Activated T-cell treated with anti-CD3 and anti-CD28 coated beads, Interleukin-2, amount 50 U/mL, for 24 hours (primary cell): Measurements from ENCODE around the gene OR52I2.

Experiments used
- DNase-seq: peaks from one replicate; pipeline ENCODE4 v3.0.0-alpha.2; 2020
- H3K27ac Mint-ChIP-seq: 2 replicates; pipeline ENCODE4 v1.8.0; 2020; ENCODE audit warnings: mild to moderate bottlenecking, mixed read lengths
- H3K27me3 Mint-ChIP-seq: 2 replicates; pipeline ENCODE4 v1.8.0; 2020; ENCODE audit warnings: mixed read lengths
- H3K36me3 Mint-ChIP-seq: 2 replicates; pipeline ENCODE4 v1.8.0; 2020; ENCODE audit warnings: low read depth, mixed read lengths
- H3K4me1 Mint-ChIP-seq: 2 replicates; pipeline ENCODE4 v1.8.0; 2020; ENCODE audit warnings: low read depth, mixed read lengths
- H3K4me3 Mint-ChIP-seq: 2 replicates; pipeline ENCODE4 v1.8.0; 2020; ENCODE audit warnings: mild to moderate bottlenecking, moderate library complexity, mixed read lengths
- H3K9me3 Mint-ChIP-seq: 2 replicates; pipeline ENCODE4 v1.8.0; 2020; ENCODE audit warnings: mixed read lengths

OR52I2 gene

DNA sequence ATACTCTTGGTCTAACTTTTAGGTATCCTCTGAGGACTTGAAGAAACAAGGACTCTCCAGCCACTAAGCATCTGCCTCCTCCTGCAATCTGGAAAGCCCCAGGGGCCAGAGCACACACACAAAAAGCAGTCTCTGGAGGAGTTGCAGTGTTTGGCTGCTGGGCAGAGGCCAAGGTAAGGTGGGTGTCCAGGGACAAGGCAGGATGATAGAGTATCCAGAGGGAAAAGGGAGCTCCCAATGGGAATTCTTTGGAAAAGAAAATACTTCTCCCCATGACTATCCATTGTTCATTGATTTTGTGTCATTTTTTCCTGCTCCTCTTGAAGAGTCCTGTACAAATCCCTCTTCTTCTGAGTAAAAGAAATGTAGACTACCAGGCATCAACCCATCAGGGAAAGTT is at the start of gene OR52I2:
Gene OR52I2 (plus strand): TSS at position 301 of the 400 bp plus-strand sequence.
- no peaks in the 10 kb centered on the region for H3K4me1 Mint-ChIP-seq
- no peaks in the 10 kb centered on the region for H3K9me3 Mint-ChIP-seq
- H3K36me3 Mint-ChIP-seq, result no peaks in the 10 kb centered on the region
- H3K27ac Mint-ChIP-seq, result no peak within 1 kb of the TSS
- no peak within 1 kb of the TSS for H3K4me3 Mint-ChIP-seq
- DNase-seq, result no peak
- peaks cover 49% of the 10 kb centered on the region for H3K27me3 Mint-ChIP-seq

DNA sequence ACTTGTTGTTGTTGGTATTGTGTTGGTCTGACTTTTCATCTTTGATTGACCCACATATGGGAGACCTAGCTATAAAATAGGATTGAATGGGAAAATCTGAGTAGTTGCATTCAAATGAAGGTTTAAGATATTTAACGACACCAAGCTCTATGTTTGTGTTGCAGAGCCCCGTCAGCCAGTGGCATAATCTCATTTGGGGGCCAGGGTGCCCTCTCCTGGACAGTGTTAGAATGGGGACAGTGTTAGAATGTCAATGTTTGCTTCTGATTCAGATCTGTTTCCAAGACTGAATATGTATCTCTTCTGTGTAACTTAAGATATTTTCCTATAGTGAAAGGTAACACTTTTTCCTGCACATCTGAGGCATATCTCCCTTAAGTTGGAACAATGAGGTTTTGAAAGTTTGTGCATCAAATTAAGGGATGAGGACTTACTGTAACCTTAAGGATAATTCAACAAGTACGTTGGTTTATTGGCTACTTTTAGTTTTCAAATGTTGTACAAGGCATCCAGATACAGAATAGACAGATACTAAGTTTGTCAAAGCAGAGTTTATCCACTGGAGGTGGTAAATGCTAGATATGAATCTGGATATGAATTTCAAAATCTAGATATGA is 41.8 kb upstream of the OR52I2 start:
- no peak overlapping the region for H3K27ac Mint-ChIP-seq
- no peaks in the 10 kb centered on the region for H3K36me3 Mint-ChIP-seq
- no peaks in the 10 kb centered on the region for H3K4me1 Mint-ChIP-seq
- H3K4me3 Mint-ChIP-seq, result no peak overlapping the region
- peak; percentile 66 for DNase-seq
- H3K27me3 Mint-ChIP-seq, result peaks cover 35% of the 10 kb centered on the region
- no peaks in the 10 kb centered on the region for H3K9me3 Mint-ChIP-seq

DNA sequence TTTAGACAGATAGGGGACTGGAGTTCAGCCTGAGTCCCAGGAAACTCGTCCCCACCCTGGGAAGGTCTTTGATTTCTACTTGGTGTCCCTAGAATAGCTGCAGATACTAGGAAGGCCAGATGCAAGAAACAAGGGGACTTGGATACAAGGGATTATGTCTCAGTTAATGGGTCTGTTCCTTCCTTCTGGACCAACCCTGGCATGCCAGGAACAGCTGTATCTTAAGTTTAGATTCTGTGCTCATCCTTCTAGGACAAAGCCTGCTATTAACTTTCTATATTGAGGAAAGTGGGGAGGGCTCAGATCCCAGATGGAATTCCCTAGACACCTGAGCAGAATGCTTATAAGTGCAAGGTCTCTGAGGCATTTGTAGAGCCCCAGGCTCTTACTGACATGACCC is 40.5 kb upstream of the OR52I2 start:
- Mint-ChIP-seq H3K4me3 (no peak overlapping the region), H3K4me1 (no peaks in the 10 kb centered on the region), H3K27me3 (peaks cover 26% of the 10 kb centered on the region), H3K27ac (no peak overlapping the region), H3K36me3 (no peaks in the 10 kb centered on the region), H3K9me3 (no peaks in the 10 kb centered on the region)
- DNase-seq, result no peak

DNA sequence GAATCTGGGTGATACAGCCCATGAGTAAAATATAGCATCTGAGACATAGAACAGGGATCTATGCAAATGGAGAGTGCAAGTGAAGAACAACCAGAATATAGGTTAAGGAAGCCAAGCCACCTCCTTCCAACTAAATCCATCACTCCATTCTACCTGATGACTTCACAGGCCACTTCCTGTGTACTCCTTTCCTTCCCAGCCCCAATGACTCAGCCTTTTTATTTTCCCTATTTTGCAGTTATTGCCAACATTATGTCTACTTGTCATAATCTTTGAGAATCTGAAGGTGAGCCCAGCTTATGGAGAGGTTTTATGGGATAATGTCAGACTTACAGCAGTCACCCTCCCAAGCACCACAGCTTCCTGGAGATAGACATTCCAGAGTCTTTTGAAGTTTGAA is 38.0 kb upstream of the OR52I2 start:
- no peaks in the 10 kb centered on the region for H3K9me3 Mint-ChIP-seq
- no peak for DNase-seq

DNA sequence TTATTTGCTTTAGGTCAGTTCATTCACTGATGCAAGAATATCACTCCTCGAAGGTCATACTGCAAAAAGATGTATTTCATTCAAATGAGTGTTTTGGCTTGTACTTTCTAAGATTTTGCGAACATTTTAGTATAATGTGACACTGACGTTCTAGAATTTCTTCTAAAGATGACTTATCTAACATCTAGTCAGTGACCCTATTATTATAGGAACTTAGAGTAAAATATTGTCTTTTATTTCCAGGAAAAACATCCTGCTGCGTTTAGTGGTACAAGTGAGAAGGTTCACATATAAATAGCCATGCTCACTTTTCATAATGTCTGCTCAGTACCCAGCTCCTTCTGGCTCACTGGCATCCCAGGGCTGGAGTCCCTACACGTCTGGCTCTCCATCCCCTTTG is 36.7 kb upstream of the OR52I2 start, which contains the start of gene OR52M1:
Gene OR52M1 (plus strand): TSS at position 301 of the 400 bp plus-strand sequence. CDS start 0 bp downstream, at position 301.
- no peaks in the 10 kb centered on the region for H3K4me1 Mint-ChIP-seq
- H3K36me3 Mint-ChIP-seq, result no peaks in the 10 kb centered on the region
- no peak for DNase-seq
- no peaks in the 10 kb centered on the region for H3K9me3 Mint-ChIP-seq
- no peak within 1 kb of the TSS for H3K27ac Mint-ChIP-seq
- peaks cover 16% of the 10 kb centered on the region for H3K27me3 Mint-ChIP-seq
- no peak within 1 kb of the TSS for H3K4me3 Mint-ChIP-seq

More for the DNA sequence above, 38.0 kb upstream of the OR52I2 start:
- H3K4me1 Mint-ChIP-seq, result no peaks in the 10 kb centered on the region
- H3K27me3 Mint-ChIP-seq, result peaks cover 18% of the 10 kb centered on the region
- H3K36me3 Mint-ChIP-seq, result no peaks in the 10 kb centered on the region
- no peak overlapping the region for H3K4me3 Mint-ChIP-seq
- H3K27ac Mint-ChIP-seq, result no peak overlapping the region

DNA sequence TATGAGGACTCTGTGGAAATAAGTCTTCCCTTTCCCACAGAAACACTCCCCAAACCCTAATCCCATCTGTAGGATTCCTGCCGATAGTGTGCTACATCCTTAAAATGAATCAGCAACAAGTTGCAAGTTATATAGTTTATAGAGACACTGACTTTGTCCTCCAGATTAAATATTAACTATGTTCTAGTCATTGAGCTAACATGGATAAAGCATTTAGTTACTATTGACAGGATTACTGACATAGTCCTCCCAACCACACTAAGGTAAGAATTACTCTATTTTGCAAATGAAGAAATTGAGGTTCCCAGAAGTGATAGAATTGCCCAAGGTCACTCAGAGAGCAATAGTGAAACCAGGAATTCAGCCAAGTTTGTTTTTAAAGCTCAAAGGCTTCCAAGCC is 34.7 kb upstream of the OR52I2 start:
- no peak for DNase-seq
- Mint-ChIP-seq H3K4me1 (no peaks in the 10 kb centered on the region), H3K36me3 (no peaks in the 10 kb centered on the region), H3K9me3 (no peaks in the 10 kb centered on the region), H3K27me3 (peaks cover 25% of the 10 kb centered on the region), H3K4me3 (no peak overlapping the region), H3K27ac (no peak overlapping the region)

DNA sequence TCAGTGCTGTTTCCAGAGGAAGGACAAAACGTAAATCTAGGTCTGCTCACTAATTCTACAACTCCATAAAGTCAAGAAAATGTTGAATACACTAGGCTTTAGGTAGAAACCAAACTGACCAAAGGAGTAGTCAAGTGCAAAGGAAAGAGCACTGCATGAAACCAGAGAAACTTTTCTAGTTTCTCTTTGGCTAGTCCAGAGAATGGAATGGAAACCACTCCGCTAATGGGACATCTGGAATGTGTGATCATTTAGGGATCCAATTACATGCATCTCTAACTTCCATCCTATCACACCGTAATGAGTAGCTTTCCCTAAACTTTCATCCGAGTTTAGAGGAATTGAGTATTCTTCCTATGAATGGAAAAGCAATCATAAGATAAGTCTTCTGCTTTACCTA is 34.1 kb upstream of the OR52I2 start:
- H3K4me3 Mint-ChIP-seq, result no peak overlapping the region
- H3K9me3 Mint-ChIP-seq, result no peaks in the 10 kb centered on the region
- no peaks in the 10 kb centered on the region for H3K4me1 Mint-ChIP-seq
- H3K27me3 Mint-ChIP-seq, result peaks cover 27% of the 10 kb centered on the region
- H3K36me3 Mint-ChIP-seq, result no peaks in the 10 kb centered on the region
- H3K27ac Mint-ChIP-seq, result no peak overlapping the region
- DNase-seq, result no peak

DNA sequence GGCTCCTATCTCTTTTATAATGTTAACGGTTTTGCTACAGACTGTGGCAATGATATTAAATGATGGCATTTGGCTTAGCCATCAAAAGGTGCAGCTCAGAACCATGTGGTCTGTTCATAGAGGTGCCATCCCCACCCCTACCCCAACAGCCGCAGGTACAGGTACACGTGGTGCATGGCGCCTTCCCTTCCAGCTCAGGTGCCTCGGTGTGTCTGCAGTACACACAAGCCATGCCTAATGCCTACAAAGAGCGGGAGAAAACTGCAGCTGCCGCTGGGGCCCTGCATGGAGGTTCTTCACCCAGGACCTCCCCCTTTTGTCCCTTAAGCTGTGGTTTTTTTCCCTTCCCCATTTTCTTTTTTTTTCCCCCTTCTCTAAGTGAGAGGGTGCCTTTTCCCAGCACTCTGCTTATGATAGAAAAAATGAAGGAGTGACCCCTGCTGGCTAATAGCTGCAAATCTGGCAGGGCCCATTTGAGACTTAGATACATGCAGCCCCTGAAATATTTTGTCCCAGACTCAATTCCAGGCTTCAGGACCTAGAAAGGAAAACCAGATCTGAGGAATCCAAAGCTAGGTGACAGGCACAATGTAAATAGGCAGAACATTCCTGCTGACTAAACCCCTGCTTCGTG is 30.1 kb upstream of the OR52I2 start:
- Mint-ChIP-seq H3K27ac (no peak overlapping the region), H3K27me3 (peaks cover 38% of the 10 kb centered on the region), H3K4me1 (no peaks in the 10 kb centered on the region), H3K36me3 (no peaks in the 10 kb centered on the region), H3K4me3 (no peak overlapping the region), H3K9me3 (no peaks in the 10 kb centered on the region)
- no peak for DNase-seq

DNA sequence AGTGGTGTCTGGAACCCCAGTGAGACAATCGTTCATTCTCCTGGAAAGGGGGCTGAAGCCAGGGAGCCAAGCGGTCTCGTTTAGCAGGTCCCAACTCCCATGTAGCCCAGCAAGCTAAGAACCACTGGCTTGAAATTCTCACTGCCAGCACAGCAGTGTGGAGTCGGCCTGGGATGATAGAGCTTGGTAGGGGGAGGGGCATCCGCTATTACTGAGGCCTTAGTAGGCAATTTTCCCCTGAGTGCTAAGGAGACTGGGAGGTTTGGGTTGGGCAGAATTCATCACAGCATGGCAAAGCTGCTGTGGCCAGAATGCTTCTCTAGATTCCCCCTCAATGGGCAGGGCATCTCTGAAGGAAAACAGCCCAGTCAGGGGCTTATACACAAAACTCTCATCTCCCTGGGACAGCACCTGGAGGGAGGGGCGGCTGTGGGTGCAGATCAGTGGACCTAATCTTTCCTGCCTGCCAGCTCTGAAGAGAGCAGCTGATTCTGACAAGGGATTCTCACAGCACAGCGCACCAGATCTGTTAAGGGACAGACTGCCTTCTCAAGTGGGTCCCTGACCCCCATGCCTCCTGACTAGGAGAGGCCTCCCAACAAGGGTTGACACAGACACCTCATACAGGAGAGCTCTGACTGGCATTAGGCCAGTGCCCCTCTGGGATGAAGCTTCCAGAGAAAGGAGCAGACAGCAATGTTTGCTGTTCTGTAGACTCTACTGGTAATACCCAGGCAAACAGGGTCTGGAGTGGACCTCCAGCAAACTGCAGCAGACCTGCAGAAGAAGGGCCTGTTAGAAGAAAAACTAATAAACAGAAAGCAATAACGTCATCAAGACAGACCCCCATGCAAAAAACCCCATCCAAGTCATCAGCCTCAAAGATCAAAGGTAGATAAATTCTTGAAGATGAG is 21.8 kb upstream of the OR52I2 start:
- peaks cover 34% of the 10 kb centered on the region for H3K27me3 Mint-ChIP-seq
- no peaks in the 10 kb centered on the region for H3K36me3 Mint-ChIP-seq
- H3K4me3 Mint-ChIP-seq, result no peak overlapping the region
- peaks cover 6% of the 10 kb centered on the region for H3K9me3 Mint-ChIP-seq
- no peak overlapping the region for H3K27ac Mint-ChIP-seq
- DNase-seq, result no peak
- no peaks in the 10 kb centered on the region for H3K4me1 Mint-ChIP-seq

DNA sequence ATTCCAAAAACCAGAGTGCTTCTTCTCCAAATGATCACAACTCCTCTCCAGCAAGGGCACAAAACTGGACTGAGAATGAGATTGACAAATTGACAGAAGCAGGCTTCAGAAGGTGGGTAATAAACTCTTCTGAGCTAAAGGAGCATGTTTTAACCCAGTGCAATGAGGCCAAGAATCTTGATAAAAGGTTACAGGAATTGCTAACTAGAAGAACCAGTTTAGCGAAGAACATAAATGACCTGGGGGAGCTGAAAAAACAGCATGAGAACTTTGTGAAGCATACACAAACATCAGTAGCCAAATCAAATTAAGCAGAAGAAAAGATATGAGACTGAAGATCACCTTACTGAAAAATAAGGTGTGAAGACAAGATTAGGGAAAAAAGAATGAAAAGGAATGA is 21.1 kb upstream of the OR52I2 start:
- Mint-ChIP-seq H3K9me3 (peaks cover 6% of the 10 kb centered on the region), H3K27me3 (peaks cover 30% of the 10 kb centered on the region), H3K4me3 (no peak overlapping the region), H3K4me1 (no peaks in the 10 kb centered on the region), H3K36me3 (no peaks in the 10 kb centered on the region), H3K27ac (no peak overlapping the region)
- no peak for DNase-seq

DNA sequence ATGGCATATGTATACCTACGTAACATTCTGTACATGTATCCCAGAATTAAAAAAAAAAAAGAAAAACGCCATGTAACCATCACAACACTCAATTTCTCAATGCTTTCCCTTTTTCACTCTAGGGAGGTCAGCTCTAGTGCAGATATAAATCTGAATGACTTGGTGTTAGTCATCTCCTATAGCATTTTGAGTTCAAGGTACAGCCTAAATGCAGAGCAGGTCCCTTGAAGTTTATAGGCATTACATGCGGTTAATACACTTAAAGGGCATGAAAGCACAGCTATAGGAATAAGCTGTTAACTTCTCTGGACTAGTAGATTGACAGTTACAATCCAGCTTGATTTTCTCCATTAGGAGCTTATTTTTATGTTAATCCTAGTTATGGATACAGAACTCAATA is 16.2 kb upstream of the OR52I2 start:
- Mint-ChIP-seq H3K9me3 (peaks cover 6% of the 10 kb centered on the region), H3K27ac (no peak overlapping the region), H3K27me3 (peaks cover 22% of the 10 kb centered on the region), H3K4me1 (no peaks in the 10 kb centered on the region), H3K36me3 (no peaks in the 10 kb centered on the region), H3K4me3 (no peak overlapping the region)
- DNase-seq, result no peak

DNA sequence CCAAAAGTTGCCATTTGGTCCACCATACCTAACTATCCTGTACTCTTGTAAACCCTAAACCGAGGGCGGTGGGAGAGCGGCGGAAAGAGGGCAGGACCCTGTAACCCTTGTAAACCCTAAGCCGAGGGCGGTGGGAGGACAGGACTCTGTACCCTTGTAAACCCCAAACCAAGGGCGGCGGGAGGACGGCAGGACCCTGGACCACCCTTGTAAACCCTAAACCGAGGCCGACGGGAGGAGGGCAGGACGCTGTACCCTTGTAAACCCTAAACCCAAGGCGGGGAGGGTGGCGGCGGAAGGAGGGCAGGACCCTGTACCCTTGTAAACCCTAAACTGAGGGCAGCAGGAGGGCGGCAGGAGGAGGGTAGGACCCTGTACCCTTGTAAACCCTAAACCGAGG is 12.5 kb upstream of the OR52I2 start:
- Mint-ChIP-seq H3K36me3 (no peaks in the 10 kb centered on the region), H3K4me1 (no peaks in the 10 kb centered on the region), H3K27me3 (peaks cover 9% of the 10 kb centered on the region), H3K27ac (no peak overlapping the region), H3K9me3 (peaks cover 2% of the 10 kb centered on the region), H3K4me3 (no peak overlapping the region)
- no peak for DNase-seq

DNA sequence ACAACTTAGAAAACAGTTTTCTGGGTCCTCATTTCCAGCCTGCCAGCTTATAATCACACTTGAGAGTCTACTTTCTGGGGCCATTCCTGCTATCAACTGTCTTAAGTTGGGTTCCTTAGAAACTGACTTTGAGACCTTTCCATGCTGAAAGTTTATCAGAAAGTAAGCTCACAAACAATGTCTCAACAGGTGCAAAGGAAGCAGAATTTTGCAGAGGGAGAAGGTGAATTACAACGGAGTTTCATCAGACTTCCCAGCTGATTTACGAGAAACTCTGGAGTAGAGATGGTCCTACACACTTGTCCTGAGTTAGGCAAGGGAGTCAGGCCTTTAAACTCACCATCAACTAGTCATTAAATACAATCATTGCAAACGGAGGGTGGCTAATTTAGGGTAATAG is 4.7 kb upstream of the OR52I2 start:
- Mint-ChIP-seq H3K27me3 (peaks cover 33% of the 10 kb centered on the region), H3K4me1 (peaks cover 5% of the 10 kb centered on the region), H3K4me3 (no peak overlapping the region), H3K36me3 (no peaks in the 10 kb centered on the region), H3K27ac (no peak overlapping the region), H3K9me3 (no peaks in the 10 kb centered on the region)
- no peak for DNase-seq

DNA sequence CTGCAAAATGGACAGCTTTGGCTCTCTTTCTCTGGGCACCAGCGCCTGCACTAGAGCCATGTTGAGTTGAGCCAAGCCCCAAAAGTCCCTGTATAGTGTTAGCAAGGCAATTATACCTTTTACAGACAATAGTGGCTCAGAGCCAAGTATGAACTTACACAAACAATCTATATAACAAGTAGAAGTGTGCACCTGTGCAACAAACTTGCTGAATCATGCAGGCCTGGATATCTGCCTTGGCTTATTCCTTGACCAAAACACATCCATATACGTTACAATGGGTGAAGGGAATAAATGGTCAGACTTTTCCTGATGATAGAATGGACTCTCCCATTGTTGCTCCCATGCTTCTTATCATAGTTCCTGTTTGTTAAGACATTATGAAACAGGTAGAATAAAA is 3.8 kb upstream of the OR52I2 start:
- no peaks in the 10 kb centered on the region for H3K9me3 Mint-ChIP-seq
- H3K27ac Mint-ChIP-seq, result no peak overlapping the region
- H3K36me3 Mint-ChIP-seq, result no peaks in the 10 kb centered on the region
- H3K4me3 Mint-ChIP-seq, result no peak overlapping the region
- peaks cover 5% of the 10 kb centered on the region for H3K4me1 Mint-ChIP-seq
- peaks cover 36% of the 10 kb centered on the region for H3K27me3 Mint-ChIP-seq
- no peak for DNase-seq

DNA sequence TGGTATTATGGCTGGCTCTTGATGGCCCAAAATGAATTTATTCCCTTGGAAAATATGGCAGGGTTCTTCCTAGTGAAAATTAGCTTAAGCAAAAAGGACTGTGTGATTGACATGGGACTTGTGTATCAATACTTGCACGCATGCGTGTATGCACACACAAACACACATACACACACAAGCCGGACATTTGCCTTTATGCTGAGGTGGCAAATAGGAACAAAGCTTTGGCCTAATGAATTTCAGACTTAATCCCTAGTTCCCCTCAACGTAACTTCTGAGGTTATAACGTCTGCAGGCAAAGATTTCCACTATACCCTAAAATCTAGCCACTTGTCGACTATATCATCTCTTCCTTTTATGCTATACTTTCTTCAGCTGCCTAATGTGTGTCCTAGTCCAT is 2.9 kb upstream of the OR52I2 start:
- H3K36me3 Mint-ChIP-seq, result no peaks in the 10 kb centered on the region
- H3K27me3 Mint-ChIP-seq, result peaks cover 41% of the 10 kb centered on the region
- H3K9me3 Mint-ChIP-seq, result no peaks in the 10 kb centered on the region
- peaks cover 5% of the 10 kb centered on the region for H3K4me1 Mint-ChIP-seq
- no peak overlapping the region for H3K4me3 Mint-ChIP-seq
- no peak overlapping the region for H3K27ac Mint-ChIP-seq
- DNase-seq, result no peak
